ENCODE data around the gene KIF13A.

KIF13A gene

DNA sequence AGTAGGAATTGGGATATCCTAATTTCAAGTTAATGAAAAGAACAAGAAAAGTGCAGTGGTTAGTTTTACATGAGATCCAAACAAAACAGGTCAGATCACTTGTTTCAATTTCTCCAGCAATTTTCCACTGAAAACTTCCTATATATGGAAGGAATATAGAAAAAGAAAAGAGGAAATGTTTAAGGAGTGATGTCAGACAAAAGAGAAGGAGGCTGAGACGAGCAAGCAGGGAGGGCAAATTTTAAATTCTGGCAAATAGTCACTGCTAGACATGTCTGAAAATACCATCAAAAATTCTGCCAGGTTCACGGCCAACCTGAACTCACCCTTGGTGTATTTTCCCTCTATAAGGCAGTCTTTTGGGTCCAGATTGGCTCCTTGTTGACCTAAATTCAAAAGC lies 271.2 kb downstream of the KIF13A start:
- TF ChIP-seq, protein P1, sequence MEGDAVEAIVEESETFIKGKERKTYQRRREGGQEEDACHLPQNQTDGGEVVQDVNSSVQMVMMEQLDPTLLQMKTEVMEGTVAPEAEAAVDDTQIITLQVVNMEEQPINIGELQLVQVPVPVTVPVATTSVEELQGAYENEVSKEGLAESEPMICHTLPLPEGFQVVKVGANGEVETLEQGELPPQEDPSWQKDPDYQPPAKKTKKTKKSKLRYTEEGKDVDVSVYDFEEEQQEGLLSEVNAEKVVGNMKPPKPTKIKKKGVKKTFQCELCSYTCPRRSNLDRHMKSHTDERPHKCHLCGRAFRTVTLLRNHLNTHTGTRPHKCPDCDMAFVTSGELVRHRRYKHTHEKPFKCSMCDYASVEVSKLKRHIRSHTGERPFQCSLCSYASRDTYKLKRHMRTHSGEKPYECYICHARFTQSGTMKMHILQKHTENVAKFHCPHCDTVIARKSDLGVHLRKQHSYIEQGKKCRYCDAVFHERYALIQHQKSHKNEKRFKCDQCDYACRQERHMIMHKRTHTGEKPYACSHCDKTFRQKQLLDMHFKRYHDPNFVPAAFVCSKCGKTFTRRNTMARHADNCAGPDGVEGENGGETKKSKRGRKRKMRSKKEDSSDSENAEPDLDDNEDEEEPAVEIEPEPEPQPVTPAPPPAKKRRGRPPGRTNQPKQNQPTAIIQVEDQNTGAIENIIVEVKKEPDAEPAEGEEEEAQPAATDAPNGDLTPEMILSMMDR (conservative IDR thresholded peaks at IDR 0.05; ENCODE audit: control insufficient read depth, insufficient read depth, low read depth, low read length) = no peak
- DNase-seq (ENCODE audit: low read depth) = no peak
- H3K4me3 ChIP-seq (ENCODE audit: control insufficient read depth, low read depth, low read length) = no peak overlapping the region

DNA sequence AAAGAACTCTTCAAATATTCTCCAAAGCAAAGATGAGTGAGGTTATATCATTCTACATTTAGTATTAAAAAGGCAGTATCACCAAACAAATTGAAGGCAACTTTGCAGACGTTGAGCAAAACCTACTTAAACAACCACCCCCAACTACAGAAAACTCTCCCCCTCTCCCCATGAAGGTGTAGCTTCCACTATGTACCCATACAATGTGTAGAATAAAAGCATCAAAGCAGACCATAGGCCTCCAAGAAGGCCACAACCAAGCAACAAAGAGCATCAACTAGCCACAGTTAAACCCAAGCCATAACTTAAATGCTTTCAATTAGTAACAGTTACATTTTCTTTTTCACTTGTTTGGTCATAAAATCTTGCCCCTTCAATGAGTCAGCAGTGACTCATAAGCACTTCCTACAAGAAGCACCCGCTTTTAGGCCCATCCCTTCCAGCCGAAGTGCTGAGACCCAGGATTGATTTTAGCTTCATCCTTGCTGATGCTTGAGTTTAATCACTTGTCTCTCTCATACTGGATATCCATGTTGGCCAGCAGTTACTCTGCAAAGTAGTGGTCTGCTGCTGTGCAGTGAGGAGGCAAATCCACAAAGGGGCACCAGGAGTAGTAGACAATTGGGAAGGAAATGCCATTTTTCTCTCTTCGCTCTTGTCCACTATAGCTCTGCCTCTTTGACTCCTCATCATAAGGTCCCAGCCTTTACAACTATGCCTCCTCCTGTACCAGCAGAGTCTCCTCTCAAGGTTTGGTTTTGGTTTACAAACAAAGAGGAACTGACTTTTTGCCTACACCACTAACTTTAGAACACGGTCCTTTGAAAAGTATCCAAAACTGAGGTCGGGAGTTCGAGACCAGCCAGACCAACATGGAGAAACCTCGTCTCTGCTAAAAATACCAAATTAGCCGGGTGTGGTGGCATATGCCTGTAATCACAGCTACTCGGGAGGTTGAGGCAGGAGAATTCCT lies 272.3 kb downstream of the KIF13A start:
- TF ChIP-seq, protein P1 (conservative IDR thresholded peaks at IDR 0.05; ENCODE audit: control insufficient read depth, insufficient read depth, low read depth, low read length) = no peak
- peak; percentile 95 for DNase-seq (ENCODE audit: low read depth)
- no peak overlapping the region for H3K4me3 ChIP-seq (ENCODE audit: control insufficient read depth, low read depth, low read length)

- TF ChIP-seq, protein P1 (conservative IDR thresholded peaks at IDR 0.05; ENCODE audit: control insufficient read depth, insufficient read depth, low read depth, low read length) = no peak
- no peak overlapping the region for H3K4me3 ChIP-seq (ENCODE audit: control insufficient read depth, low read depth, low read length)
- peak; percentile 11 for DNase-seq (ENCODE audit: low read depth)
Measured at GRCh38 chr6:17714177-17714576, 273.3 kb downstream of the KIF13A start.

- no peak for DNase-seq (ENCODE audit: low read depth)
- TF ChIP-seq, protein P1 (conservative IDR thresholded peaks at IDR 0.05; ENCODE audit: control insufficient read depth, insufficient read depth, low read depth, low read length) = no peak
Measured at GRCh38 chr6:17712576-17712975, 274.9 kb downstream of the KIF13A start.

DNA sequence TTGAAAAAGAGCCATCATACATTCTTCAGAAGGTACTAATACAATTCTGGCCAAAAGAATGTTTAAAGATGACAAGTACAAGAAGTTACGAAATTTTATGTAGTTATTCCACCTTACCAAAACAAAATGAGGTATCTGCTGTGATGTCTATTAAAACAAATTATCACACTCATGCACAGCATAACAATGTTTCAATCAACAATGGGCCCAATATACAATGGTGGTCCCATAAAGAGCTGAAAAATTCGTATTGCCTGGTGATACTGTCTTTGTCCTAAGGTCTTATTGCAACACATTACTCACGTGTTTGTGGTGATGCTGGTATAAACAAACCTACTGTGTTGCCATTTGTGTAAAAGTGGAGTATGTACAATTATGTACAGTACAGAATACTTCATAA lies 277.1 kb downstream of the KIF13A start:
- no peak overlapping the region for H3K4me3 ChIP-seq (ENCODE audit: control insufficient read depth, low read depth, low read length)
- peak; percentile 61 for DNase-seq (ENCODE audit: low read depth)
- TF ChIP-seq, protein P1 (conservative IDR thresholded peaks at IDR 0.05; ENCODE audit: control insufficient read depth, insufficient read depth, low read depth, low read length) = no peak

More at GRCh38 chr6:17712576-17712975, 274.9 kb downstream of the KIF13A start:
- no peak overlapping the region for H3K4me3 ChIP-seq (ENCODE audit: control insufficient read depth, low read depth, low read length)

GRCh38 chr6:17709476-17709875 lies 278.0 kb downstream of the KIF13A start:
- no peak overlapping the region for H3K4me3 ChIP-seq (ENCODE audit: control insufficient read depth, low read depth, low read length)
- TF ChIP-seq, protein P1 (conservative IDR thresholded peaks at IDR 0.05; ENCODE audit: control insufficient read depth, insufficient read depth, low read depth, low read length) = no peak
- peak; percentile 18 for DNase-seq (ENCODE audit: low read depth)

All from fibroblast of mammary gland (primary cell).